ENCODE measurements around the gene CRYL1. TPM values are rescaled to one million over a fixed set of nuclear protein-coding genes. Genes with fewer than 3 reads are reported as not detected.
A peak's percentile ranks its signal among the peaks of the same experiment; 100 is the strongest.

Gene CRYL1, protein sequence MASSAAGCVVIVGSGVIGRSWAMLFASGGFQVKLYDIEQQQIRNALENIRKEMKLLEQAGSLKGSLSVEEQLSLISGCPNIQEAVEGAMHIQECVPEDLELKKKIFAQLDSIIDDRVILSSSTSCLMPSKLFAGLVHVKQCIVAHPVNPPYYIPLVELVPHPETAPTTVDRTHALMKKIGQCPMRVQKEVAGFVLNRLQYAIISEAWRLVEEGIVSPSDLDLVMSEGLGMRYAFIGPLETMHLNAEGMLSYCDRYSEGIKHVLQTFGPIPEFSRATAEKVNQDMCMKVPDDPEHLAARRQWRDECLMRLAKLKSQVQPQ
- polyA plus RNA-seq (10.6 and 13.7 TPM in 2 replicates), polyA minus RNA-seq (7.5 and 9.6 TPM in 2 replicates)

DNA sequence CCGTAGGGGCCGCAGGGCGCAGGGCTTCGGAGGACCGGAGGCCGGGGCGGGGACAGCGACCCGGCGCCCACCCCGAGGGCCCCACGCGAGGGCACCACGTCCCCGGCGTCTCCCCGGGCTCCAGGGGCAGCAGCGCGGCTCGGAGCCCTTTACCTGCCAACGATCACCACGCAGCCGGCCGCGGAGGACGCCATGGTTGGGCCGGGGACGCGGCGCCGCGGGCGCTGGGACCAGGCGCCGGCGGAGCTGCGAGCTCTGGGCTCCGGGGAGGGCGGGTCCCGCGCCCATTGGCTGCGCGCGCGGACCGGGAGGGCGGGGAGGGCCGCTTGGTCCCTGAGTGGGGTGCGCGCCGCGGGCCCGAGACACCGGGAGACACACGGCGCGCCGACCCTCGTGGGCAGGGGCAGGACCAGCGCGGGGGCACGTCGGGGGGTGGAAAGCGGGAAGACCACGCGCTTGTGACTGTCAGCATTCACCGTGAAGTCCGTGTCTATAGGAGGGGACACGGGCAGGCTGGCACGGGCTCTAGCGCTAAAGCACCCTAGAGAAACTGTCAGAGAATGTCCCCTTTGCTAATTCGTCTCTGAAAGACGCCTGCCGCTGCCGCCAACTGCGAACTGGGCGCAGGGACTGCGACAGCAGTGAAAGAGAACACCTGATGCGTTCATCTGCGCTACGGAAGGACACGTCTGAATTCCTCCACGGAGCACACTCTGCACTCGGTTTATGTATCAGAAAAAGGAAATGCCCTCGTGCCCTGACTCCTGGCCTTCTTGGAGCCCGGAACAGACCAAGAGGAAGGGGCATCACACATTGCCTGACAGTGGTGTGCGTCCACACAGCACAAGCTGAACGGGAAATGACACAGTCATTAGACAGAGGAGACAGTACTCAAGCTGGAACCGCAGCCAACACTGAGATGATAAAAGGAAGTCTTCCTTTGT is at the start of gene CRYL1:
Gene CRYL1 (minus strand): TSS at position 257 of the 944 bp plus-strand sequence. CDS start 63 bp downstream, at position 194.
- peak within 1 kb of the TSS; percentile 58 for H2AFZ ChIP-seq (ENCODE audit: low read depth, low read length)
- no peak within 1 kb of the TSS for H3K27ac ChIP-seq (ENCODE audit: low read length)
- H3F3A ChIP-seq (ENCODE audit: insufficient read depth, low read length, poor library complexity, severe bottlenecking) = no peaks in the 10 kb centered on the region
- H3K79me2 ChIP-seq (replicated peaks; ENCODE audit: insufficient read depth, low read length) = no peaks in the 10 kb centered on the region
- H3K4me3 ChIP-seq (ENCODE audit: low read length) = peak within 1 kb of the TSS; percentile 89
- peak; percentile 8 for TF ChIP-seq SMC3 (conservative IDR thresholded peaks at IDR 0.05; ENCODE audit: poor library complexity)
- no peak for TF ChIP-seq EZH2 (IDR thresholded peaks at IDR 0.05; ENCODE audit: borderline replicate concordance, insufficient read depth, low read length, poor library complexity, severe bottlenecking)
- TF ChIP-seq, protein P1, sequence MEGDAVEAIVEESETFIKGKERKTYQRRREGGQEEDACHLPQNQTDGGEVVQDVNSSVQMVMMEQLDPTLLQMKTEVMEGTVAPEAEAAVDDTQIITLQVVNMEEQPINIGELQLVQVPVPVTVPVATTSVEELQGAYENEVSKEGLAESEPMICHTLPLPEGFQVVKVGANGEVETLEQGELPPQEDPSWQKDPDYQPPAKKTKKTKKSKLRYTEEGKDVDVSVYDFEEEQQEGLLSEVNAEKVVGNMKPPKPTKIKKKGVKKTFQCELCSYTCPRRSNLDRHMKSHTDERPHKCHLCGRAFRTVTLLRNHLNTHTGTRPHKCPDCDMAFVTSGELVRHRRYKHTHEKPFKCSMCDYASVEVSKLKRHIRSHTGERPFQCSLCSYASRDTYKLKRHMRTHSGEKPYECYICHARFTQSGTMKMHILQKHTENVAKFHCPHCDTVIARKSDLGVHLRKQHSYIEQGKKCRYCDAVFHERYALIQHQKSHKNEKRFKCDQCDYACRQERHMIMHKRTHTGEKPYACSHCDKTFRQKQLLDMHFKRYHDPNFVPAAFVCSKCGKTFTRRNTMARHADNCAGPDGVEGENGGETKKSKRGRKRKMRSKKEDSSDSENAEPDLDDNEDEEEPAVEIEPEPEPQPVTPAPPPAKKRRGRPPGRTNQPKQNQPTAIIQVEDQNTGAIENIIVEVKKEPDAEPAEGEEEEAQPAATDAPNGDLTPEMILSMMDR (IDR thresholded peaks at IDR 0.05; ENCODE audit: poor library complexity, severe bottlenecking) = peak; percentile 23
- TF ChIP-seq, protein P2, sequence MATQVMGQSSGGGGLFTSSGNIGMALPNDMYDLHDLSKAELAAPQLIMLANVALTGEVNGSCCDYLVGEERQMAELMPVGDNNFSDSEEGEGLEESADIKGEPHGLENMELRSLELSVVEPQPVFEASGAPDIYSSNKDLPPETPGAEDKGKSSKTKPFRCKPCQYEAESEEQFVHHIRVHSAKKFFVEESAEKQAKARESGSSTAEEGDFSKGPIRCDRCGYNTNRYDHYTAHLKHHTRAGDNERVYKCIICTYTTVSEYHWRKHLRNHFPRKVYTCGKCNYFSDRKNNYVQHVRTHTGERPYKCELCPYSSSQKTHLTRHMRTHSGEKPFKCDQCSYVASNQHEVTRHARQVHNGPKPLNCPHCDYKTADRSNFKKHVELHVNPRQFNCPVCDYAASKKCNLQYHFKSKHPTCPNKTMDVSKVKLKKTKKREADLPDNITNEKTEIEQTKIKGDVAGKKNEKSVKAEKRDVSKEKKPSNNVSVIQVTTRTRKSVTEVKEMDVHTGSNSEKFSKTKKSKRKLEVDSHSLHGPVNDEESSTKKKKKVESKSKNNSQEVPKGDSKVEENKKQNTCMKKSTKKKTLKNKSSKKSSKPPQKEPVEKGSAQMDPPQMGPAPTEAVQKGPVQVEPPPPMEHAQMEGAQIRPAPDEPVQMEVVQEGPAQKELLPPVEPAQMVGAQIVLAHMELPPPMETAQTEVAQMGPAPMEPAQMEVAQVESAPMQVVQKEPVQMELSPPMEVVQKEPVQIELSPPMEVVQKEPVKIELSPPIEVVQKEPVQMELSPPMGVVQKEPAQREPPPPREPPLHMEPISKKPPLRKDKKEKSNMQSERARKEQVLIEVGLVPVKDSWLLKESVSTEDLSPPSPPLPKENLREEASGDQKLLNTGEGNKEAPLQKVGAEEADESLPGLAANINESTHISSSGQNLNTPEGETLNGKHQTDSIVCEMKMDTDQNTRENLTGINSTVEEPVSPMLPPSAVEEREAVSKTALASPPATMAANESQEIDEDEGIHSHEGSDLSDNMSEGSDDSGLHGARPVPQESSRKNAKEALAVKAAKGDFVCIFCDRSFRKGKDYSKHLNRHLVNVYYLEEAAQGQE (IDR thresholded peaks at IDR 0.05; ENCODE audit: borderline replicate concordance) = no peak
- TF ChIP-seq EP300 (conservative IDR thresholded peaks at IDR 0.05; ENCODE audit: poor library complexity, severe bottlenecking) = no peak
- peak; percentile 38 for TF ChIP-seq TAF1 (IDR thresholded peaks at IDR 0.05; ENCODE audit: low read depth)
- no peak for TF ChIP-seq RAD21 (conservative IDR thresholded peaks at IDR 0.05)
- no peak for TF ChIP-seq POLR2AphosphoS5 (IDR thresholded peaks at IDR 0.05)
- TF ChIP-seq MXI1 (conservative IDR thresholded peaks at IDR 0.05; ENCODE audit: poor library complexity, severe bottlenecking) = peak; percentile 64
- peak within 1 kb of the TSS; percentile 59 for H3K4me2 ChIP-seq (ENCODE audit: low read length)
- H3K27me3 ChIP-seq (ENCODE audit: insufficient read depth, low read depth, low read length) = peaks cover 12% of the 10 kb centered on the region
- H3K9me2 ChIP-seq (ENCODE audit: insufficient read depth, low read length) = no peaks in the 10 kb centered on the region
- H3K36me3 ChIP-seq (ENCODE audit: insufficient read depth, low read length) = no peaks in the 10 kb centered on the region
- peak within 1 kb of the TSS; percentile 60 for H3K9ac ChIP-seq (ENCODE audit: low read length)
- no peaks in the 10 kb centered on the region for H4K20me1 ChIP-seq (ENCODE audit: insufficient read depth)
- no peaks in the 10 kb centered on the region for H3K9me3 ChIP-seq (ENCODE audit: low read length)

- Histone ChIP-seq H3K4me2 (ENCODE audit: low read length) (no peak overlapping the region), H3F3A (ENCODE audit: insufficient read depth, low read length, poor library complexity, severe bottlenecking) (no peaks in the 10 kb centered on the region), H3K27ac (ENCODE audit: low read length) (no peak overlapping the region), H3K9me2 (ENCODE audit: insufficient read depth, low read length) (no peaks in the 10 kb centered on the region), H3K36me3 (ENCODE audit: insufficient read depth, low read length) (peaks cover 13% of the 10 kb centered on the region), H4K20me1 (ENCODE audit: insufficient read depth) (no peaks in the 10 kb centered on the region), H3K79me2 (replicated peaks; ENCODE audit: insufficient read depth, low read length) (peaks cover 10% of the 10 kb centered on the region), H2AFZ (ENCODE audit: low read depth, low read length) (no peak overlapping the region), H3K9ac (ENCODE audit: low read length) (no peak overlapping the region), H3K27me3 (ENCODE audit: insufficient read depth, low read depth, low read length) (no peaks in the 10 kb centered on the region), H3K9me3 (ENCODE audit: low read length) (no peaks in the 10 kb centered on the region), H3K4me3 (ENCODE audit: low read length) (no peak overlapping the region)
- TF ChIP-seq EZH2 (IDR thresholded peaks at IDR 0.05; ENCODE audit: borderline replicate concordance, insufficient read depth, low read length, poor library complexity, severe bottlenecking) = no peak
- TF ChIP-seq MXI1 (conservative IDR thresholded peaks at IDR 0.05; ENCODE audit: poor library complexity, severe bottlenecking) = no peak
- TF ChIP-seq, protein P1 (IDR thresholded peaks at IDR 0.05; ENCODE audit: poor library complexity, severe bottlenecking) = no peak
- TF ChIP-seq, protein P2 (IDR thresholded peaks at IDR 0.05; ENCODE audit: borderline replicate concordance) = no peak
- TF ChIP-seq TAF1 (IDR thresholded peaks at IDR 0.05; ENCODE audit: low read depth) = no peak
Observed at GRCh38 chr13:20573636-20574035, 48.0 kb upstream of the CRYL1 start.

Data from neural cell (in vitro differentiated cells).